ENCODE results near the gene FARS2. TPM values are rescaled to one million over a fixed set of nuclear protein-coding genes. Genes with fewer than 3 reads are reported as not detected.

Gene FARS2
- total and polyA plus RNA-seq, 8 donors: 15.1 to 20.3 (median 17.9) TPM

GRCh38 chr6:5481750-5482149, 220.4 kb downstream of the FARS2 start:
- no peak for TF ChIP-seq CTCF (IDR thresholded peaks at IDR 0.05)
- no peaks in the 10 kb centered on the region for H3K4me1 ChIP-seq
- no peaks in the 10 kb centered on the region for H3K36me3 ChIP-seq
- H3K9me3 ChIP-seq: no peaks in the 10 kb centered on the region
- ATAC-seq (no peak), DNase-seq (no peak)
- intact Hi-C loops (cut with DNase I): no loop called here
- no peak overlapping the region for H3K4me3 ChIP-seq
- no peak overlapping the region for H3K27ac ChIP-seq
- no peaks in the 10 kb centered on the region for H3K27me3 ChIP-seq

GRCh38 chr6:5482619-5483018, 221.3 kb downstream of the FARS2 start:
- no peaks in the 10 kb centered on the region for H3K36me3 ChIP-seq
- intact Hi-C loops (cut with DNase I): no loop called here
- no peaks in the 10 kb centered on the region for H3K9me3 ChIP-seq
- no peak for TF ChIP-seq CTCF (IDR thresholded peaks at IDR 0.05)
- ATAC-seq: no peak
- no peak overlapping the region for H3K4me3 ChIP-seq
- no peaks in the 10 kb centered on the region for H3K27me3 ChIP-seq
- H3K27ac ChIP-seq: no peak overlapping the region
- no peaks in the 10 kb centered on the region for H3K4me1 ChIP-seq
- DNase-seq: no peak

GRCh38 chr6:5484692-5485091, 223.4 kb downstream of the FARS2 start:
- DNase-seq: no peak
- no peaks in the 10 kb centered on the region for H3K36me3 ChIP-seq
- ATAC-seq: no peak
- H3K9me3 ChIP-seq: no peaks in the 10 kb centered on the region
- H3K4me1 ChIP-seq: no peaks in the 10 kb centered on the region
- H3K27ac ChIP-seq: no peak overlapping the region
- no peak overlapping the region for H3K4me3 ChIP-seq
- no peaks in the 10 kb centered on the region for H3K27me3 ChIP-seq
- TF ChIP-seq CTCF (IDR thresholded peaks at IDR 0.05): no peak
- intact Hi-C loops (cut with DNase I): no loop called here

GRCh38 chr6:5486214-5486613, 224.9 kb downstream of the FARS2 start:
- no peaks in the 10 kb centered on the region for H3K9me3 ChIP-seq
- H3K36me3 ChIP-seq: no peaks in the 10 kb centered on the region
- no peaks in the 10 kb centered on the region for H3K27me3 ChIP-seq
- no peaks in the 10 kb centered on the region for H3K4me1 ChIP-seq
- intact Hi-C loops (cut with DNase I): no loop called here
- H3K27ac ChIP-seq: no peak overlapping the region
- TF ChIP-seq CTCF (IDR thresholded peaks at IDR 0.05): no peak
- no peak overlapping the region for H3K4me3 ChIP-seq
- no peak for ATAC-seq
- no peak for DNase-seq

- no peaks in the 10 kb centered on the region for H3K4me1 ChIP-seq
- ATAC-seq (no peak), DNase-seq (no peak)
- no peak overlapping the region for H3K4me3 ChIP-seq
- H3K9me3 ChIP-seq: no peaks in the 10 kb centered on the region
- no peaks in the 10 kb centered on the region for H3K36me3 ChIP-seq
- TF ChIP-seq CTCF (IDR thresholded peaks at IDR 0.05): no peak
- intact Hi-C loops (cut with DNase I): no loop called here
- no peak overlapping the region for H3K27ac ChIP-seq
- H3K27me3 ChIP-seq: no peaks in the 10 kb centered on the region
These were observed 229.3 kb downstream of the FARS2 start for GRCh38 chr6:5490501-5491069.
